ENCODE results near the gene TM2D1.
A peak's percentile ranks its signal among the peaks of the same experiment; 100 is the strongest.

The TM2D1 gene

GRCh38 chr1:61724813-61725694 is at the start of gene TM2D1:
TM2D1 (minus strand) TSS chr1:61725141; CDS start chr1:61725120, 21 bp downstream.
- DNase-seq (ENCODE audit: low spot score): peak; percentile 88
- TF ChIP-seq, protein P1, sequence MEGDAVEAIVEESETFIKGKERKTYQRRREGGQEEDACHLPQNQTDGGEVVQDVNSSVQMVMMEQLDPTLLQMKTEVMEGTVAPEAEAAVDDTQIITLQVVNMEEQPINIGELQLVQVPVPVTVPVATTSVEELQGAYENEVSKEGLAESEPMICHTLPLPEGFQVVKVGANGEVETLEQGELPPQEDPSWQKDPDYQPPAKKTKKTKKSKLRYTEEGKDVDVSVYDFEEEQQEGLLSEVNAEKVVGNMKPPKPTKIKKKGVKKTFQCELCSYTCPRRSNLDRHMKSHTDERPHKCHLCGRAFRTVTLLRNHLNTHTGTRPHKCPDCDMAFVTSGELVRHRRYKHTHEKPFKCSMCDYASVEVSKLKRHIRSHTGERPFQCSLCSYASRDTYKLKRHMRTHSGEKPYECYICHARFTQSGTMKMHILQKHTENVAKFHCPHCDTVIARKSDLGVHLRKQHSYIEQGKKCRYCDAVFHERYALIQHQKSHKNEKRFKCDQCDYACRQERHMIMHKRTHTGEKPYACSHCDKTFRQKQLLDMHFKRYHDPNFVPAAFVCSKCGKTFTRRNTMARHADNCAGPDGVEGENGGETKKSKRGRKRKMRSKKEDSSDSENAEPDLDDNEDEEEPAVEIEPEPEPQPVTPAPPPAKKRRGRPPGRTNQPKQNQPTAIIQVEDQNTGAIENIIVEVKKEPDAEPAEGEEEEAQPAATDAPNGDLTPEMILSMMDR (IDR thresholded peaks at IDR 0.05; ENCODE audit: extremely low read depth, missing control alignments): no peak

- TF ChIP-seq, protein P1 (IDR thresholded peaks at IDR 0.05; ENCODE audit: extremely low read depth, missing control alignments): no peak
- no peak for DNase-seq (ENCODE audit: low spot score)
These were observed 45.2 kb upstream of the TM2D1 start for GRCh38 chr1:61770131-61770530.

GRCh38 chr1:61757950-61758349 is 33.0 kb upstream of the TM2D1 start:
- DNase-seq (ENCODE audit: low spot score): no peak
- TF ChIP-seq, protein P1 (IDR thresholded peaks at IDR 0.05; ENCODE audit: extremely low read depth, missing control alignments): no peak

DNA sequence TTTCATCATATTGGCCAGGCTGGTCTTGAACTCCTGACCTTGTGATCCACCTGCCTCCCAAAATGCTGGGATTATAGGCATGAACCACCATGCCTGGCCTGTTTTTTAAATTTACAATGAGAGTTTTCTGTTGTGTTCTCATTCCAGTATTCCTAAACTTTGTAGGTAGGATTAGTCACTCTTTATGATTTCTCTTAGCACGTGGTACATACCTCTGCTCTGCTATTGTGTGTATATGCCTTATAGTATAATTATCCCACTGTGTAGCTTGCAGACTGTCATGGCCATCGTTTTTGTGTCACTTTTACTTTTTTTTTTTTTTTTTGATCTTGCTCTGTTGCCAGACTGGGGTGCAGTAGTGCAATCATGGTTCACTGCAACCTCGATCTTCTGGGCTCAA is 31.8 kb upstream of the TM2D1 start:
- TF ChIP-seq, protein P1 (IDR thresholded peaks at IDR 0.05; ENCODE audit: extremely low read depth, missing control alignments): no peak
- DNase-seq (ENCODE audit: low spot score): no peak

GRCh38 chr1:61754545-61754944 is 29.6 kb upstream of the TM2D1 start:
- DNase-seq (ENCODE audit: low spot score): no peak
- TF ChIP-seq, protein P1 (IDR thresholded peaks at IDR 0.05; ENCODE audit: extremely low read depth, missing control alignments): no peak

- TF ChIP-seq, protein P1 (IDR thresholded peaks at IDR 0.05; ENCODE audit: extremely low read depth, missing control alignments): no peak
- no peak for DNase-seq (ENCODE audit: low spot score)
These were observed 29.1 kb upstream of the TM2D1 start for GRCh38 chr1:61753998-61754508.

DNA sequence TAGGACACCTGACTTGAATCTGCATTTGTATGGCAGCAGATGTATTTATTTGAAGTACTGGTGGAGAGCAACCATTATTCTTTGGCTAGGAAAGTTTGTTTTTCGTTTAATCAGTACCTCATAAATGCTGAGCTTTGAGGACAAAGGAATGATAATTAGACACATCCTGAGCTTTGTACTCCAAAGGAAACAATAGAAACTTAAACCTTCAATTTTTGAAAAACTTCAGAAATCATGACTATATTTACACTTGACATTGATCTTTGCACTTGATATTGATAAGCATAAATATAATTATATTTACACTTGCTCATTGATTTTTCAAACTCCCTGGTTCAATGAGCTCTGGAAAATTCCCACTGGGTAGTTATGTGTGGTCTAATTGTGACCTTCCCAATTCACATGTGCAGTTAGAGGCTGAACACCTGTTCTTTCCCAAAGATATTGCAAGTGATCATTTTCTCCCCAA is 28.0 kb upstream of the TM2D1 start:
- TF ChIP-seq, protein P1 (IDR thresholded peaks at IDR 0.05; ENCODE audit: extremely low read depth, missing control alignments): no peak
- DNase-seq (ENCODE audit: low spot score): no peak

Data from GM20000 (cell line).